K562 (cell line): ENCODE data around the gene BCHE.

Experiments used
- PCBP2 ChIP-seq: fragments of 200-400 bp; formaldehyde crosslinking; IDR thresholded peaks from 2 replicates; pipeline ENCODE4 v1.6.1; 2018; ENCODE audit warnings: low read length, low read depth, mild to moderate bottlenecking, moderate library complexity; ENCODE audit not compliant: poor library complexity, severe bottlenecking
- POLR2A ChIP-seq: fragments of 450-650 bp; conservative IDR thresholded peaks from 2 replicates; pipeline ENCODE4 v1.6.1; 2016
- POLR2AphosphoS5 ChIP-seq: IDR thresholded peaks from 2 replicates; pipeline ENCODE4 v1.6.1; 2011; ENCODE audit warnings: mild to moderate bottlenecking, low read depth, low read length, moderate library complexity; ENCODE audit not compliant: control insufficient read depth, insufficient read depth
- RUNX1 ChIP-seq: sonication (generic); IDR thresholded peaks from 2 replicates; pipeline ENCODE4 v1.6.1; 2016; ENCODE audit warnings: antibody characterized with exemption, low read depth
- TGIF2 ChIP-seq: sonication (generic); formaldehyde crosslinking; IDR thresholded peaks from 2 replicates; pipeline ENCODE4 v1.8.1; 2022; ENCODE audit warnings: mild to moderate bottlenecking, missing genetic modification reagents, moderate library complexity
- ZFP30 ChIP-seq: fragments of 250-450 bp; sonication (Bioruptor Pico); IDR thresholded peaks from 2 replicates; pipeline ENCODE4 v1.8.0; 2022; ENCODE audit warnings: moderate library complexity, mild to moderate bottlenecking, inconsistent platforms, borderline replicate concordance
- ZNF232 ChIP-seq: sonication (generic); formaldehyde crosslinking; IDR thresholded peaks from 2 replicates; pipeline ENCODE4 v1.8.0; 2022; ENCODE audit warnings: mild to moderate bottlenecking, missing genetic modification reagents
- ZNF75A ChIP-seq: fragments of 450-650 bp; formaldehyde crosslinking; IDR thresholded peaks from 2 replicates; pipeline ENCODE4 v1.4.0; 2020; ENCODE audit warnings: mild to moderate bottlenecking
- ZNF785 ChIP-seq: fragments of 250-450 bp; sonication (Bioruptor Pico); IDR thresholded peaks from 2 replicates; pipeline ENCODE4 v1.4.0; 2020; ENCODE audit warnings: mild to moderate bottlenecking
- TF ChIP-seq, protein P1 (sequence below): sonication (generic); formaldehyde crosslinking; IDR thresholded peaks from 2 replicates; pipeline ENCODE4 v1.8.1; 2023; ENCODE audit warnings: mild to moderate bottlenecking, missing genetic modification reagents

DNA sequence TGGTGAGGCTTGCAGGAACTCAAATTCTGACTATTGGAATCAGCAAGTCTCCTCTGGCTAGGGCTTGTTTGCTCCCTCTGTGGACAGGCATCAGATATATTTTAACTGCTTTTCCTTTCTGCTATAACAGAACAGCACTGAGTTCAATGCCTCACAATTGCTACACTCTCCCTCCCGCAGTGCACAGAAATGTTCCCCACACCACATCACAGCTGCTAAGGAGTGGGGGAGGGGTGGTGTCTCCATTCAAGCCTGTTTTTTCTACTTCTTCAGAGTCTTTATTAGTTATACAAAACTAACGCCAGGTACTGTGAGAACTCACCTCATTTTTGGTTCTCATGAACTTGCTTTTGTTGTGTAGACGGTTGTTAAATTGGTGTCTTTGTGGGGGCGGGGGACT is 68.5 kb downstream of the BCHE start:
- TF ChIP-seq ZNF232 (CRISPR knock-in tag) (no peak), PCBP2 (no peak), POLR2AphosphoS5 (no peak), POLR2A (no peak), ZNF785 (CRISPR knock-in tag) (no peak), ZFP30 (CRISPR knock-in tag) (no peak), RUNX1 (no peak), TGIF2 (CRISPR knock-in tag) (no peak), ZNF75A (CRISPR knock-in tag) (no peak)
- TF ChIP-seq, protein P1, sequence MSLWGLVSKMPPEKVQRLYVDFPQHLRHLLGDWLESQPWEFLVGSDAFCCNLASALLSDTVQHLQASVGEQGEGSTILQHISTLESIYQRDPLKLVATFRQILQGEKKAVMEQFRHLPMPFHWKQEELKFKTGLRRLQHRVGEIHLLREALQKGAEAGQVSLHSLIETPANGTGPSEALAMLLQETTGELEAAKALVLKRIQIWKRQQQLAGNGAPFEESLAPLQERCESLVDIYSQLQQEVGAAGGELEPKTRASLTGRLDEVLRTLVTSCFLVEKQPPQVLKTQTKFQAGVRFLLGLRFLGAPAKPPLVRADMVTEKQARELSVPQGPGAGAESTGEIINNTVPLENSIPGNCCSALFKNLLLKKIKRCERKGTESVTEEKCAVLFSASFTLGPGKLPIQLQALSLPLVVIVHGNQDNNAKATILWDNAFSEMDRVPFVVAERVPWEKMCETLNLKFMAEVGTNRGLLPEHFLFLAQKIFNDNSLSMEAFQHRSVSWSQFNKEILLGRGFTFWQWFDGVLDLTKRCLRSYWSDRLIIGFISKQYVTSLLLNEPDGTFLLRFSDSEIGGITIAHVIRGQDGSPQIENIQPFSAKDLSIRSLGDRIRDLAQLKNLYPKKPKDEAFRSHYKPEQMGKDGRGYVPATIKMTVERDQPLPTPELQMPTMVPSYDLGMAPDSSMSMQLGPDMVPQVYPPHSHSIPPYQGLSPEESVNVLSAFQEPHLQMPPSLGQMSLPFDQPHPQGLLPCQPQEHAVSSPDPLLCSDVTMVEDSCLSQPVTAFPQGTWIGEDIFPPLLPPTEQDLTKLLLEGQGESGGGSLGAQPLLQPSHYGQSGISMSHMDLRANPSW (CRISPR knock-in tag), result no peak
